ENCODE results near the gene BEAN1.

Gene BEAN1

DNA sequence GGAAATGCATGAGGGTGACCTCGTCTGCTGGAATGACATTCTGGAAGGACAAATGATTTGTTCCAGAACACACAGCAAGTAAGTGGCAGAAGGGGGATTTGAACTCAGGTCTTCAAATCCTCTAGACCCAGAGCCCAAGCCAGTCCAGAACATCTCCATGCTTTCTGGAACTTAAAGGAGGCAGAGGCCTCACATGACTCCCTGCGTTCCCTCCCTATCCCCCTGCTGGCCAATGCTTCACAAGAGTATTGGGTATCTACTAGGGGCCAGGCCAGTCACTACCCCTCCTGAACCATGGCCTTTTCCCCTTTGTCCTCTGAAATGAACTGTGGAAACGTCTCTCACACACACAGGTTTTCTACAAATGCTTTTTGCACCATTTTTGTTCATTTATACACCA, 7.6 kb upstream of the BEAN1 start:
- DNase-seq (ENCODE audit: low read depth): no peak

DNA sequence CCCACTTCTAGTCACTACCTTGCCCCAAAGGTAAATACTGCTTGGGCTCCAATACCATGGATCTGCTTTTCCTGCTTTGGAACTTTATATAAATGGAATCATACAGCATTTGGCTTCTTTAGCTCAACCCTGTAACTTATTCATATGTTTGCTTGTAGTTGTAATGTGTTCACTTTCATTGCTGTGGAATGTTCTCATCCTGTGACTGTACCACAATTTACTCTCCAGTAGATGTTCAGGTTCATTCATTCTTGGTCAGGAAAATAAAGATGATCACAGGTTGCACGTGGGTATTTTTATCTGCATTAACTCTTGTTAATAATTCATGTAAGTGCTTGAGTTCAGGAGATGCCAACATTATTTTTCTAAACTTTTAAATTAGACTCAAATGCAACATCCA, 6.7 kb upstream of the BEAN1 start:
- no peak for DNase-seq (ENCODE audit: low read depth)

DNA sequence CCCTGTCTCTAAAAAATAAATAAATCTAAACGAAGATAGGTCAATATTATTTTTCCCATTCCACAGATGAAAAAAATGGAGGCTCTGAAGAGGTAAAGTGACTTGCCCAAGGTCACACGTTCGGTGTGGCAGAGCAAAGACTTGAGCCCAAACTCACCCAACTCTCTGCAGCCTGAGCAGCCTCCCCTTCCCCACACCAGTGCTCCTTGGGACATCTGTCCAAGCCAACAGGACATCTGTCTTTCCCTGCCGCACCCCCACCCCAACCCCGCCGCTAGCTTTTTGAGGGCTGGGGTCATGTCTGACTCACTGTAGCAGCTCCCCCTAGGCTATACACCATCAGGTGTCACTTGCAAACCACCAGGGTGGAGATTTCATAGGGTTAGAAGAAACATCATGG, 5.2 kb upstream of the BEAN1 start:
- no peak for DNase-seq (ENCODE audit: low read depth)

DNA sequence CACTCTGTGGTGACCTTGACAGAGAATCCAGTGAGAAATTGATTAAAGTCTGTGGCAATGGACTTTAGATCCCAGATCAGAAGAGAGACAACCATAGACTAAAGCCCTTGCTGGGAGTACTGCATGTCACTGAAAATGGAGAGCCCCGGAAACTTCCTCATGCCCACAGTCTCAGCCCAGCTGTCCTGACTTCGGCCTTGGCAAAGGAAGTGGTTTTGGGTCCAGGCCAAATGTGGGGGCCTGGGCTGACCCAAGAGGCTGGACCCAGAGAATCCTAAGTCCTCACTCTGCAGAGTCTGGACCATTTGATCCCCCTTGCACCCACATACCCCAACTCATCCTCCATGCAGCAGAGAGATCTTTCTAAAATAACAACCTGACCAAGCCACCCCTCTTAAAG, 4.7 kb upstream of the BEAN1 start:
- no peak for DNase-seq (ENCODE audit: low read depth)

DNA sequence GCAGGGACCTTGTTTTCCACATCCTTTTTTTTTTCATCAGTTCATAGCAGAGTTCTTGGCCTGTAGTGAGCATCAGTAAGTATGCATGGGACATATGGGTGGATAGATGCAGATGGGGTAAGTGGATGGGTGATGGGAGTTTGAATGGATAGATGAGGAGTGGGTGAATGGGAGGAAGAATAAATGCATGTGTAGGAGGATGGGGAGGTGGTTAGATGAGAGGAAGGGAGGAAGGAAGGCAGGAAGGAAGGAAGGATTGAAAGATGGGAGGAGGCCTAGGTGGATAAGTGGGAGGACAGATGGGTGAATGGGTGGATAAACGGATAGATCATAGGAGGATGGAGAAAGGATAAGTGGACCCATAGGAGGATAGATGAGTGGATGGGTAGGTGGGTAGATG, 3.9 kb upstream of the BEAN1 start:
- DNase-seq (ENCODE audit: low read depth): no peak

DNA sequence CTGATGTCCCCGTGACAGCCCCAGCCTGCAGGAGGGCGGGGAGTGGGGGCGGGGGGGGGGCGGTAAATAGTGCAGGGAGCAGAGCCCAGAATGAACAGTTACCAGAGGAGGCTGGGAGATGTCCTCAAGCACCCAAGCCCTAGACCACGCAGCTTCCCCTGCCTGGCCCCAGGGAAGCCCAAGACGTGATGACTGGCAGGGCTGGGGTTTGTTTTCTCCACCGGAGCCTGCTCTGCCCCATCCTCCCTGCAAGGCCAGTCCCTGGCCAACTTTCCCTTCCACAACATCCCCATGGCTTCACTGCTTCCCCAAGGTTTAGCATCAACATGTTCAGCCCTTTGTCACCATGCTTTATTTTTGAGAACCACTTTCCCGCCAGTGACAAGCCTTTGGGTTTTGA, 1.4 kb upstream of the BEAN1 start:
- DNase-seq (ENCODE audit: low read depth): no peak

DNA sequence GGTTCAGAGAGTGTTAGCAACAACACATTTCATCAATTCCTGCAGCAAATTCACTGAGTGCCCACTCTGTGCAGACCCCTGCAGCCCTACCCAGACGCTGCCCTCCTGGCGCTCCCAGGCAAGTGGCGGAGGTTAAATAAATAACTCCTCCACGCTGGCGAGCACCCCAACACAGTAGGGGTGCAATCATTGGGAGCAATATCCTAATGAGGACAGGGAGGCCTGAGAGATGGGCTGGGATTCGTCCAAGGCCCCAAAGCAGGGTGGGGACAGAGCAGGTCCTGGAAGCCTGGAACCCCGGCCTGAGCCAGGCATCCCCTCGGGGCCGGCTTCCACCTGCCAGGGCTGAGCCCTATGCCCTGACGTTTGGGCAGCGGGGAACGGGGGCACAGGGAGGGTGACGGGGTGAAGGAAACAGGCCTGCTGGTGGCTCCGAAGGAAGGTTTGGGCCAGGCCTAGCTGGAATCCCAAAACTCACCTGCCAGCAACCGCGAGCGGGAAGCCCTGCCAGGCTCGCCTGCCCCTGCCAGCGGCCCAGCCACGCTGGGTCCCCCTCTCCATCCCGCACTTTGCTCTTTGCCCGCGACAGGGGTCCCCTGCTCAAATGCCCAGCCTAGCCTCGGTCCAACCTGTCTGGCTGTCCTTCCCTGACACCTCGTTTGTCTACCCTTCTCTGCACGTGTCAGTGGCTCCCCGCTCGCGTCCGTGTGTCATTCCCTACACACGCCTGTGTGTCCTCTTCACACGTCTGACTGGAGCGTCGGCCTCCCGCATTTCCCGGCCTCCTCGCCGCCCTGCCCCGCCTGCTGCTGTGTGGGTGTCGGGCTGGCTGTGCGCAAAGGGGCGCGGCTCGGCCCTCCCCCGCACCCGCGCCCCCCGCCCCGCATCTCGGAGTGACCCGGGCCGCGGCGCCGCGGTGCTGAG, 721 bp upstream of the BEAN1 start:
- no peak for DNase-seq (ENCODE audit: low read depth)

DNA sequence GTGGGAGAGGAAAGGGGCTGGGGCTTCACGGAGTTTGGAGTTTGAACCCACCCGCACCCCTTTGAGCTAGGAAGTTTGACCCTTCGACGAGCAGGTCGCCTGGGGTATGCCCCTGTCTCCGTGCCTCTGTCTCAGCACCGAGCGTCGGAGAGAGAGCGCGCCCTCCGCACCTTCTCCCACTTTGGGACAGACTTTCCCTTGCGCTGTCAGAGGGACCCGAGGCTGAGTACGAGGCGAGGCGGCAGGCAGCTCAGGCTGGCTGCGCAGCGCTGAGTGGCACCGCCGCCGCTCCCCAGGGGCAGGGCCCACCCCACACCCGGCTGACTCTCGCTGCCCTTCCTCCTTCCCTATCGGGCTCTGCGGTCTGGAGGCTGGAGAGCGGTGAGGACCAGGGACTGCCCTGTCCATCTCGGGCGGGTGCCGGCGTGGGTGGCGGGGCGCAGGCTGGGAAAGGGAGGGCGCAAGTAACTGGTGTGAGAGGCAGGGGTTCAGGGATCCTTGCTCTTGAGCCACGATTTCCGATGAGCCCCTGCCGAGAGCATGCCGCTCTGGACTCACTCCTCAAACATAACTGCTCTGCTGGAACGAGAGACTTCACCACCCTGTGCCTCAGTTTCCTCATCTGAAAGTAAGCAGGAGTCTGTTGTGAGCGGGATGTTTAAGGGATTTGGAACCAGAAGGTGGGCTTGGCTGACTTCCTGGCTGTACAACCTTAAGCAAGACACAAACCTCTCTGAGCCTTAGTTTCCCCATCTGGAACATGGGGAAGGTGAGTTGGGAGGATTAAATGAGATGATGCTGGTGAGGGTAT, 981 bp downstream of the BEAN1 start:
- no peak for DNase-seq (ENCODE audit: low read depth)

DNA sequence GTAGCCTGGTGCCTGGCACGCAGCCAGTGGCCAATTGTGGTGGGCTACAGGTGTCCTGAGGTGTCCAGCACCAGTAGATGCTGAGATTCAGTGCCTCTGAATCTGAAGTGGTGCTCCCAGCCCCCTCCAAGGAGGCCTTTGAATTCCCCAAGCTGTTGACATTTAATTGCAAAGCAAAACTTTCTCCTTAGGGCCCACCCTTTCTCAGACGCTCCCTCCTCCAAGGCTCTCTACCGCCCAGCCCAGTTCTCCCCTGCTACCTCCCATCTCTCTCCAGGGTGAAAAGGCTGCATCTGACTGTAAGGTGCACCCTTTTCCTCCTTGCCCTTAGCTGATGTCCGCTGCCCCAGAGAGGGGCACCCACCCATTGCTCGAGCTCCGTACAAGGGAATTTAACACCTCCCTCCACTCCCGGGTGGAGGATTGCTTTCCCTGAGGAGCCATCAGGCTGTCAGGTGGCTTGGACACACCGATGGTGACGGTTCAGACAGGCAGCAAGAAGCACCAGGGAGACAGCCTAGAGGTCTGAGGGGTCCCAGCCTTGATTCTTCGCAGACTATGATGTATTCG, 1.7 kb downstream of the BEAN1 start:
- no peak for DNase-seq (ENCODE audit: low read depth)

DNA sequence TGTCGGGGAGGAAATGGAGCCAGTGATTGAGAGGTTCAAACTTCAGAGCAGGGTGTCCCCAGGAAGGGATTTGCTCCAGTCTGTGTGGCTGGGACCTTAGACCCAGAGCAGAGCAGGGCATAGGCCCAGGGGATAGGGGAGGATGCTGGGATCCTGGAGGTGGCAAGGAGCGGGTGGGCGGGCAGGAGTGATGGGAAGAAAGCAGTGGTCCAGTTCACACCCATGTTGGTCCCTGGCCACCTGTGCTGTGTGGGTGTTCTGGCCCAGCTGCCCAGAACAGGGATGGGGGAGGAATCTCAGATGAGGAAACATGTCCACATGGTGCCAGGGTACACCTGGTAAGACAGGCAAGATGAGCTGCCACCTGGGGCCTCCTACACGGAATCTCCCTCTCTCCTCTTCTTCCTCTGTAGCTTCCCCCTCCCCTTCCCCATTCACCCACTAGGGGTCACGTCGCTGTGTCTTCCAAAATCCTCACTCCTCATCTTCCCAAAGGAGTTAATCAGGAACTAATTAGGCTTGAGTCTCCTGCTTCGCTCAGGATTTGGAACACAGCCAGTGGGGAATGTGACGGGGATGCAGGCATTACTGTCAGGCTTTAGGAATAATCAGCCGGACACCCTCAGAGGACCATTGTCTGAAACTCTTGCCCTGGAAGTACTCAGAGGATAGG, 2.3 kb downstream of the BEAN1 start:
- no peak for DNase-seq (ENCODE audit: low read depth)

DNA sequence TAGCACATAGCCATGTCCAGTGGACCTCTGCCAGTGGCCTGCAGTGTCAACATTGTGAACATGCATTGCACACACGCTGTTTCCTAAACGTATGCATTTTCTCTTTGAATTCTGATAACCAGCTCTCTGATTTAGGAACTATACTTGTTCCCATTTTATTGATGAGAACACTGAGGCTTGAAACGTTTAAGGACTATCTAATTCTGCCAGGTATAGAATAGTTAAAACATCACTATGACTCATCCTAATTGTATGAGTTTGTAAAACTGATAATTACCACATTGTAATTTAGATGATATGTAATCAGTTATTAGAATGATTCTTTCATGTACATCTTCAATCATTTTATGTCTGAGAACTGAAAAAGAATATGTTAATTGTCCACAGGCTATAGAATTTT, 3.1 kb downstream of the BEAN1 start:
- DNase-seq (ENCODE audit: low read depth): no peak

DNA sequence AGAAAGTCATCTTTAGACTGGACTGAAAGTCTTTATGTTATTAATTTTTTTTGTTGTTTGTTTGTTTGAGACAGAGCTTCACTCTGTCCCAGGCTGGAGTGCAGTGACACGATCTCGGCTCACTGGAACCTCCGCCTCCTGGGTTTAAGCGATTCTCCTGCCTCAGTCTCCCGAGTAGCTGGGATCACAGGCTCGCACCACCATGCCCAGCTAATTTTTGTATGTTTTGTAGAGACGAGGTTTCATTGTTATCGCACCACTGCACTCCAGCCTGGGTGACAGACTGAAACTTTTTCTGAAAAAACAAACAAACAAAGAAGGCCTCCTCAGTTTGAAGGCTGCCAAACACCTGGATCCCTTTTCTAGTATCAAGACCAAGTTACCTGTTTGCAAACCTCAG, 4.7 kb downstream of the BEAN1 start:
- DNase-seq (ENCODE audit: low read depth): no peak

DNA sequence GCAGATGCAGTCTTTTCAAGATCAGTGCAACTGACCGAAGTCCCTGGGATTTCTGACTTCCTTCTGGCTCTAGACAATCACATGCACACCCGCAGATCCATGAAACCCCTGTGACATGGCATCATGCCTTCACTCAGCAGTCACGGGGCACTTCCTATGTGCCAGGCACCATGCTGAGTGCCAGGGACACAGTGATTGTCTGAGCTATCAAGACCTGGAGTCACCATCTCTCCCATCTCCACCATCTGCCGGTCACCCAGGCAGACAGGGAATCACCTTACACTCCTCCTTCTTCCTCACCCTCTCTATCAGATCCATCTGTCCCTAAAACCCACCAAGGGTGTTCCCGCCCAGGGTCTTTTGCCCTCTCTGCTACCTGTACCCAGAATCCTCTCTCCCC, 5.3 kb downstream of the BEAN1 start:
- no peak for DNase-seq (ENCODE audit: low read depth)

DNA sequence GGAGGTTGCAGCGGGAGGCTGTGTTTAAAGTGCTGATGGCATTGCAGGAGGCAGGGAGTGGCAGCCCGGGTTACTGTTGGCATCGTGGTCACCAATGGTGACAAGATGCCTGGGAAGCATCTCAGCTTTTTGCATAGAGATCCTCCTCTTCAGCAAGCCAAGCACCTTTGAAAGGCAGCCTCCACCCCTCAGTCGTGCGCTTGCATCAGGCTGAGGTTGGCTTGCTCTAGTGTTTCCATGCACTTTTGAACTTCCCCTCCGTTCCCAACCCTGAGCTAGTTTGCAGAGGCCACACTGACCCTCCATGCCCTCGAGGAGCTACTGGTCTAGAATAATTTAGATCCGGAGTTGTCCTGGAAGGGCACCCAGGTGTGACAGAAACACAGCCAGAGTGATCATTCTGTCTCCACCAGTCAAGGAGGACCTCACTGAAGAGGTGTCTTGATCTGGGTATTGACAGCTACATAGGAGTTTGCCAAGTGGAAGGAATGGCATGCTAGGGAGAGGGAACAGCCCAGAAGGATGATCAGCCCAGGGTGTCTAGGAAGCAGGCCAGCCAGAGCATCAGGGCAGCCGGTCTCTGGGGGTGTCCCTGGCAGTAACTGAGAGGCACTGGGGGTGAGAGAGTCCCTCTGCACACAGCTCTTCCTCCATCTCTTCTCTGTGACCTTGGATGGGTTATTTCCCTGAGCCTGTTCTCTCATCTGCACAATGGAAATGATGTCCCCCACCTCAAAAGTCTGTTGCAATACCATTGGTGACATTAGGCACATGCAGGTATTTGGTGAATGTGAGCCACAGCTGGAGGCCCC, 7.7 kb downstream of the BEAN1 start:
- no peak for DNase-seq (ENCODE audit: low read depth)

DNA sequence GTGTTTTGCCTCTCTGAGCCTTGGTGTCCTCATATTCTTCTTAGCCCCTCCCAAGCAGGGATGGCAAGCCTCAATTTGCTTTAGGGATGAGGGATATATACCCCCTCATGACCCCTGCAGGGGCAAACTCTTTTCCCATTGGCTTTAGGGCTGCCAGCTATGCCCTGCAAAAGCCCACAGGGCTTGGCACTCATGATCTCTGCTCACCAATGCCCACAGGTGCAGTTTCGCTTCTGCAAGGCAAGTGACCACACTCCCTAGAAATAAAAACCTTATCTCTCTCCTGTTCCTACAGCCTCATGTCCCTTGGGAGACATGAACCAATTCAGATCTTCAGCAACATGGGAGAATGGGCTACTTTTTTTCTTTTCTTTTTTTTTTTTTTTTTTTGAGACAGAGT, 8.8 kb downstream of the BEAN1 start:
- no peak for DNase-seq (ENCODE audit: low read depth)

DNA sequence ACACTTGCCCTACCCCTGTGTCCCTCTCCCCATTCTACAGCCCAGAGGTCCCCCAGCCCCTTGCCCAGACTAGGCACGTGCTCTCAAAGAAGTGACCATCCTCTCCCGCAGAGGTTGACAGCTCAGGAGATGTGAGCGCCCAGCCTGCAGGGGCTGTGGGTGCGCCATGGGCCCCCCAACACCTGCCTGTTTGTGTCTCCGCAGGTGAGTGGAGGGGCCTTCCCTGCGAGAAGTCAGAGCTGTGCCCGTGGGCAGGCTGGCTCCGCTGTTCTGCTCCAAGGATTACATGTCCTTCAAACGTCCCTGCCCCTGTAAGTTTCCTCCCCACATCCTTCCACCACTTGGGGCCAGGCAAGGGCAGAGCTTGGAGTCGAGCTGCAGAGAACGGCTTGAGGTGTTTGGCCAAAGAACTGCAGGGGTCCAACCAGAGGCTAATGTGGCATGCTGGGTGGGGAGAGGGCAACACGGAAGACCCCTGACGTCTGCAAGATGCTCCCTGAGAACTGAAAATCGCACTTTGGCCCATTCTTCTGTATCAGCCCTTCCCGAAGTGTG, 10.4 kb downstream of the BEAN1 start:
- no peak for DNase-seq (ENCODE audit: low read depth)

DNA sequence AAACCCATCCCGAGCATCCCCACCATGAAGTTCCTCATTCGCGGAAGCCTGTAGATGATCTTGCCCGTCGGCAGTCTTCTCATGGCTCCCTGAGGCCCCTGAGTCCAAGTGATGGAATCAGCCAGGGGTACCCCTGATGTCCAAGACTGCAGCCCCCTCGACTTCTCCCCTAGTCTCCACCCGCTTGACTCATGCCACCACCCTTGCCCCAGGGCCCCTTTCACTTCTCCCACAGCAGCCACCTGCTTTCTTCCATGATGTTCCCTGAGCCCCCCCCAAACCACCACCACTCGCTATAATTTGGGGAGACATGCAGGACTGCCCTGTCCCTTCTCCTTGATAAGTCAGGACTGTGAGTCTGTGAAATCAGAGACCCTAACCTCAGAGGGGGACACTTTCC, 11.4 kb downstream of the BEAN1 start:
- DNase-seq (ENCODE audit: low read depth): no peak

DNA sequence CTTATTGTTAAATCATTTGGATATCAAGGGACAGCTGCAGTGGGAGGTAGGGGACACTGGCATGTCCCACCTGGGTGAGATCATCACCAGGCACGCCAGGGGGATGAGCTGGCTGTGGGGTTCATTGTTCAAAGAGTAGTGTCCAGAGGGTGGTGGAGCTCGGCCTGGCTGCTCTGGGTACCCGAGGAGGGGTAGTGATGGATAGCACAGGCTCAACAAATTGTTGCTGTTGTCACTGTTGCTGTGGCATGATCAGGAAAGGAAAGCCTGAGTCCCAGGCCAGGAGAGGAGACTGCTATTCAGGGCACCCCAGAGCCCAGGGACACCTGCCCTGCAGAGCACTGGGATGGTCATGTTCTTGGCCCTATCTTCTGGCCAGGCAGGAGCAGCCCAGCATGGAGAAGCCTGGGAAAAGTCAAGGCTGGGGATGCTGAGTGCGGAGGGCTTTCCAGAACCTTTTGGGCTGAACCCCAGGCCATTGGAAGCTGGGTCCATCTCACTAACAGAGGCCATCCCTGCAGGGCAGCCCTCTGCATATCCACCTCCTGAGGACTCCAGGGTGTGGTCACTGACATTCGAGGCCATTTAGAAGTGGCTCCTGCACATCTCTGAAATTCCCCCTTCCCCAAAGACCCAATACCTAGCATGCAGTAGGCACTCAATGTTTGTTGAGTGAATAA, 12.1 kb downstream of the BEAN1 start:
- DNase-seq (ENCODE audit: low read depth): no peak

DNA sequence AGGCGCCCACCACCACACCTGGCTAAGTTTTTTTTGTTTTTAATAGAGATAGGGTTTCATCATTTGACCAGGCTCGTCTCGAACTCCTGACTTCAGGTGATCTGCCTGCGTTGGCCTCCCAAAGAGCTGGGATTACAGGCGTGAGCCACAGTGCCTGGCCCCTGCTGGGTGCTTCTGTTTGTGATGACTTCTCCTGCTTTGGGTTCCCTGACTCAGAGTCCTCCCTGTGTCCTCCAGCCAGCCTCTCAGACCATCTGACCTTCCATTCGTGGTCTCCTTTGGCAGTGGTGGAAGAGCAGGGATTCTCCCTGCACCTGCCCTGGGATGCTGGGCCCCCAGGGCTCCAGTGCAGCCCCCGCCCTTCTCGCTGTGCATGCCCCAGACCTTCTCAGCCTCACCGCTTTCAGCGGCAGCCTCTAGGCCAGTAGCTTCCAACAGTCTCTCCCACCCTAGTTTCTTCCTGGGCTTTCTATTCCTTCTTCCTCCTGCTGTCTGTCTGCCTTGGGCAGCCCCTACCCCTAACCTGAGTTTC, 13.2 kb downstream of the BEAN1 start:
- no peak for DNase-seq (ENCODE audit: low read depth)

DNA sequence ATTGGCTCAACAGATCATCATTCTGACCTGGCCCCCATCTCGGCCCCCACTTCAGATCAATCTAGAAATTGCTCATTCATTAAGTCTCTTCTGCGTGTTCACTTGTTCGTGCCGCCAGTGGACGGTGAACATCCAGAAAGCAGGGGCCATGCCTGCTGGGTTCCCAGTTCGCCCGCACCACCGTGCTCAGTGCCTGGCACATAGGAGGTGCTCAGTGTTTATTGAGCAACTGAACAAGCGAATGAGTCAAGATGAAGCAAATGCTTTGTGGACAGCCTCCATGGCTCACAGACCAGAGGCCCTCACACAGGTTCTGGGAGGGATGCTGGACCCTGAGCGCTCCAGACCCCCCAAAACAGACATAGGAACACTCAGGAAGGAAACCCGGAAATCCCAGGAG, 13.9 kb downstream of the BEAN1 start:
- DNase-seq (ENCODE audit: low read depth): no peak

All from stimulated activated CD8-positive, alpha-beta memory T cell treated with anti-CD3 and anti-CD28 coated beads, Interleukin-7, amount 100 ng/mL, for 24 hours (primary cell).